OCI-LY7 (cell line): ENCODE measurements around the gene STARD3. TPM values are rescaled to one million over a fixed set of nuclear protein-coding genes. Genes with fewer than 3 reads are reported as not detected.

Experiments used
- BruUV-seq: library from RNA; stranded (reverse); fragments of 400-500 nt; replicated peaks from 2 replicates; lab custom pipeline; 2021; lab: Mats Ljungman, UMichigan
- CTCF ChIA-PET: fragments of 300-600 bp; sonication (Branson Sonifier 250); formaldehyde crosslinking; loops from one replicate; lab custom pipeline; 2022; ENCODE audit warnings: antibody characterized with exemption; ENCODE audit not compliant: unreplicated experiment; lab: Charles Lee
- POLR2A ChIA-PET: fragments of 300-600 bp; sonication (Branson Sonifier 250); formaldehyde crosslinking; loops from one replicate; lab custom pipeline; 2022; ENCODE audit warnings: antibody characterized with exemption; lab: Charles Lee
- DNase-seq: peaks from one replicate; pipeline ENCODE4 v3.0.0-alpha.2; 2015; ENCODE audit warnings: low spot score
- H2AFZ ChIP-seq: fragments of 200-600 bp; sonication (generic), shearing (Covaris generic); 2 replicates; pipeline ENCODE4 v1.6.1; 2014; ENCODE audit warnings: mild to moderate bottlenecking, antibody characterized with exemption, low read length, moderate library complexity
- H3K27ac ChIP-seq: fragments of 200-600 bp; sonication (generic); 2 replicates; pipeline ENCODE4 v1.5.1; 2014; ENCODE audit warnings: mixed run types, low read depth, mild to moderate bottlenecking, moderate library complexity, low read length, inconsistent platforms; ENCODE audit not compliant: poor library complexity, severe bottlenecking
- H3K36me3 ChIP-seq: fragments of 200-600 bp; sonication (generic); 2 replicates; pipeline ENCODE4 v1.6.1; 2014; ENCODE audit warnings: mild to moderate bottlenecking, antibody characterized with exemption, low read length, moderate library complexity, mixed read lengths; ENCODE audit not compliant: insufficient read depth
- H3K4me1 ChIP-seq: fragments of 200-600 bp; sonication (generic); 2 replicates; pipeline ENCODE4 v1.5.1; 2014; ENCODE audit warnings: mild to moderate bottlenecking, low read length; ENCODE audit not compliant: insufficient read depth, poor library complexity, severe bottlenecking
- H3K4me2 ChIP-seq: fragments of 200-600 bp; sonication (generic); 2 replicates; pipeline ENCODE4 v1.6.1; 2014; ENCODE audit warnings: mild to moderate bottlenecking, low read length
- H3K4me3 ChIP-seq: fragments of 200-600 bp; sonication (generic); 2 replicates; pipeline ENCODE4 v1.5.1; 2014; ENCODE audit warnings: mild to moderate bottlenecking, low read depth, low read length; ENCODE audit not compliant: poor library complexity, severe bottlenecking
- H3K79me2 ChIP-seq: fragments of 200-600 bp; sonication (generic); 2 replicates; pipeline ENCODE4 v1.6.1; 2016; ENCODE audit warnings: low read depth, mild to moderate bottlenecking, low read length, moderate library complexity, mixed read lengths; ENCODE audit not compliant: insufficient read depth
- H3K9me2 ChIP-seq: fragments of 200-600 bp; sonication (generic); 2 replicates; pipeline ENCODE4 v1.6.1; 2016; ENCODE audit warnings: mild to moderate bottlenecking, low read length, mixed read lengths; ENCODE audit not compliant: insufficient read depth
- H3K9me3 ChIP-seq: fragments of 200-600 bp; sonication (generic); 2 replicates; pipeline ENCODE4 v1.6.1; 2014; ENCODE audit warnings: mild to moderate bottlenecking, mixed run types, low read length, mixed read lengths
- H4K20me1 ChIP-seq: fragments of 200-600 bp; sonication (generic); 2 replicates; pipeline ENCODE4 v1.6.1; 2014; ENCODE audit warnings: mild to moderate bottlenecking, antibody characterized with exemption, low read length, moderate library complexity, mixed read lengths; ENCODE audit not compliant: insufficient read depth
- EZH2phosphoT487 ChIP-seq: fragments of 200-600 bp; sonication (generic); IDR thresholded peaks from 2 replicates; pipeline ENCODE4 v1.6.1; 2018; ENCODE audit warnings: low read depth, borderline replicate concordance, mild to moderate bottlenecking, mixed run types, antibody characterized with exemption, low read length, moderate library complexity, mixed read lengths
- intact Hi-C: fragments of 100-400 bp; cut with micrococcal nuclease; formaldehyde crosslinking; loops from one replicate; pipeline ENCODE4 v1.10.0; 2022; ENCODE audit not compliant: unreplicated experiment
- total RNA-seq, 2 experiments: library from RNA; depleted of rRNA in 1 of 2; stranded (reverse); fragments of >200 nt in 1 of 2; shearing (Covaris generic) in 1 of 2; gene quantifications; 2 replicates each; pipeline ENCODE4 v1.2.3, GENCODE V29; 2014 to 2022
- TF ChIP-seq, protein P1 (sequence below): fragments of 200-600 bp; sonication (generic); conservative IDR thresholded peaks from 2 replicates; pipeline ENCODE4 v1.5.1; 2014; ENCODE audit warnings: mild to moderate bottlenecking, antibody characterized with exemption, low read length, moderate library complexity, mixed read lengths

STARD3 gene
- total RNA-seq, 2 experiments from 2014 or later: 36.5 to 54.2 TPM

GRCh38 chr17:39611401-39612112 is 25.4 kb upstream of the STARD3 start:
- H3K4me1 ChIP-seq: no peaks in the 10 kb centered on the region
- H3K9me3 ChIP-seq: no peaks in the 10 kb centered on the region
- H3K36me3 ChIP-seq: no peaks in the 10 kb centered on the region
- H3K4me3 ChIP-seq: no peak overlapping the region
- H3K9me2 ChIP-seq: no peaks in the 10 kb centered on the region
- no TSS peak for BruUV-seq
- no peaks in the 10 kb centered on the region for H3K79me2 ChIP-seq
- CTCF ChIA-PET: no interaction called here
- intact Hi-C loops: no loop called here
- POLR2A ChIA-PET: no interaction called here
- H2AFZ ChIP-seq: peak overlapping the region; percentile 24; the same call in 1 of the 2 replicates
- DNase-seq: no peak
- TF ChIP-seq, protein P1, sequence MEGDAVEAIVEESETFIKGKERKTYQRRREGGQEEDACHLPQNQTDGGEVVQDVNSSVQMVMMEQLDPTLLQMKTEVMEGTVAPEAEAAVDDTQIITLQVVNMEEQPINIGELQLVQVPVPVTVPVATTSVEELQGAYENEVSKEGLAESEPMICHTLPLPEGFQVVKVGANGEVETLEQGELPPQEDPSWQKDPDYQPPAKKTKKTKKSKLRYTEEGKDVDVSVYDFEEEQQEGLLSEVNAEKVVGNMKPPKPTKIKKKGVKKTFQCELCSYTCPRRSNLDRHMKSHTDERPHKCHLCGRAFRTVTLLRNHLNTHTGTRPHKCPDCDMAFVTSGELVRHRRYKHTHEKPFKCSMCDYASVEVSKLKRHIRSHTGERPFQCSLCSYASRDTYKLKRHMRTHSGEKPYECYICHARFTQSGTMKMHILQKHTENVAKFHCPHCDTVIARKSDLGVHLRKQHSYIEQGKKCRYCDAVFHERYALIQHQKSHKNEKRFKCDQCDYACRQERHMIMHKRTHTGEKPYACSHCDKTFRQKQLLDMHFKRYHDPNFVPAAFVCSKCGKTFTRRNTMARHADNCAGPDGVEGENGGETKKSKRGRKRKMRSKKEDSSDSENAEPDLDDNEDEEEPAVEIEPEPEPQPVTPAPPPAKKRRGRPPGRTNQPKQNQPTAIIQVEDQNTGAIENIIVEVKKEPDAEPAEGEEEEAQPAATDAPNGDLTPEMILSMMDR: no peak
- no peak for TF ChIP-seq EZH2phosphoT487
- no peaks in the 10 kb centered on the region for H4K20me1 ChIP-seq
- no peak overlapping the region for H3K27ac ChIP-seq
- H3K4me2 ChIP-seq: no peak overlapping the region

DNA sequence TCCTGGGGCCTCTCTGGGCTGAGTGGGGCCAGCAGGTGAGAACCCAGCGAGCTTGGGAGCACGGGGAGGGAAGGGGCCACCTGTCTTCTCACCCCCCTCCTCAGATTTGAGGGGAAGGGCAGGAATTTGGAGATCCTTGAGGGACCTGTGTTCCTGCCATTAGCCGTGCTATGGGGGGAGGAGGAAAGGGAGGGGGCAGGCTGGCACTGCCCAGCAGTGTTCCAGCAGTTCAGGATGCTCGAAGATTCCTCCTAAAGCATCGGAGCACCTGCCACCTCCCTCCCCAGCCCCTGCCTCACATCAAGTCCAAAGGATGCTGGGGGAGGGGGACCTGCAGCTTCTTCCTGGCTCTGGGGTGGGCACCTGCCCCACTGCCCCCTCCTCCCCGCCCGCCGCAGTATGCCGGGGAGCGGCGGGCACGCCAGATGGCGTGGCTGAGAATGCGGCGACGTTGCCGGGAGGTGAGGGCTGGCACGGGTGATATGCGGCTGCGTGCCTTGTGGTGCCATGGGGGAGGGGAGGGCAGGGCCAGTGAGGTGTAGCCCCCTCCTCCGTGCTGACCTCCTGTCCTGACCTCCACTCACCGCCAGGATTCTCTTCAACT is 24.6 kb upstream of the STARD3 start:
- Histone ChIP-seq H3K4me2 (no peak overlapping the region), H3K4me1 (peaks cover 5% of the 10 kb centered on the region), H4K20me1 (no peaks in the 10 kb centered on the region), H3K4me3 (no peak overlapping the region), H3K27ac (no peak overlapping the region), H3K79me2 (no peaks in the 10 kb centered on the region), H3K9me3 (no peaks in the 10 kb centered on the region), H3K9me2 (no peaks in the 10 kb centered on the region), H2AFZ (peak overlapping the region; percentile 24; the same call in 1 of the 2 replicates), H3K36me3 (no peaks in the 10 kb centered on the region)
- ChIA-PET POLR2A (interaction anchor here (0.5 to 0.6 kb wide), 2 partner anchors 33 to 398 kb away, joined by 3 to 7 read pairs; no protein-coding TSS in a partner anchor), CTCF (interaction anchor here (0.6 kb wide), 1 partner anchor 9 kb away, joined by 3 read pairs; no protein-coding TSS in a partner anchor)
- TF ChIP-seq, protein P1: no peak
- no peak for TF ChIP-seq EZH2phosphoT487
- intact Hi-C loops: no loop called here
- no TSS peak for BruUV-seq
- DNase-seq: no peak
